Stimulated activated CD8-positive, alpha-beta memory T cell treated with anti-CD3 and anti-CD28 coated beads, Interleukin-2, amount 100 ng/mL, for 1 hour (primary cell): ENCODE measurements around the gene JADE2.

Experiments
- DNase-seq, 2 donors: peaks; one replicate each; pipeline ENCODE4 v3.0.0-alpha.2; 2020; ENCODE audit warnings: low read depth in 2 of 2

The JADE2 gene

DNA sequence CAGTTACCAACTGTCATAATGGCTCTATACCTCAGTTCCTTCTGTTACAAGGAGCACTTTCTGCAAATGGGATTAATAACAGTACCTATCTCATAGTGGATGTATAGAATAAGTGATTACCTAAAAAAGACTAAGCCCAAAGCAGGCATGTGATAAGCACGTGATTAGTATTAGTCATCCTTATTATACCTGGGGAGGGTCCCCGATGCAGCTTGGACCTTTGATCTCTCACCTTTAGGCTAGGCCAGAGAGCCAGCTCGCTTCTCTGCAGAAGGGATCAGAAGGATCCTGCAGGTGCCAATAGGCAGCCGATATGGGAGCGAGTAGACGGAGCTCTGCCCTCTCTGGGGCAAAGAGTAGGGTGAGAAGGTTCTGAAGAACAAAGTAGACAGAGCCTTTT lies 4.0 kb downstream of the JADE2 start:
- no peak for DNase-seq

DNA sequence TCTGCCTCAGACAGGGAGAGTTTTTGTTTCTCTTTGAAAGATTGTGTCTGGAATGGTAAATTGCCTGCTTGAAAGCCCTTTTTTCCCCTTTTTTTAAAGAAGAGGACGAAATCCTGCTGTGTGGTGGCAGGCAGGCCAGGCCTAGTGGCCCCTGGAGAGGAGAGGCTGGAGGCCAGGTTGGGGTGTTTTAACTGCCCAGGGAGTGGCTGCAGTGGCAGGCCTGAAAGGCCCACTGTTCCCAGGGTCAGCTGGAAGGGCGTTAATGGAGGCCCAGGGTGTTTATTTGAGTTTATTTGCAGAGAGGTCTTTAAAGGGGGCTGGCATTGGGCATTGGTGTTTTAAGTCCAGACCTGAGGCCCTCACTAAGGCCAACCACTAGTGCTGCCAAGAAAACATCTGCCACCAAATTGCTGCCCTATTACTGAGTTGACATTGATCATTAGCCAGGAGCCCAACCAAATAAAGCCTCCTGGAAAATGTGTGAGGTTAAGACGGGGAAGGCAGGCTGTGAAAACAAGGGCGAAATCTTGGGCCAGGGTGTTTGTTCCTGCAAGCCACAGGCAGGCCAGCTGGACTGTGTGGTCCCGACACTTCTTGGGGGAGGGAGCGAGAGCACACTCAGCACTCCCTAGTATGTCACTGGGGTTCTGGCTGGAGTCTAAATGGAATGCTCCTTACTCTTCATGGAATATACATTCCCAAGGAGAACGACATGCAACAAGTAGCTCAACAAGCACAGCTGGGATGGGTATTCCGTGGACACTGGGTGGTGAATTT lies 5.0 kb downstream of the JADE2 start:
- no peak for DNase-seq

- no peak for DNase-seq
Observed at GRCh38 chr5:134533115-134533815, 7.8 kb downstream of the JADE2 start.

GRCh38 chr5:134534058-134534725 lies 8.7 kb downstream of the JADE2 start:
- DNase-seq, result no peak

DNA sequence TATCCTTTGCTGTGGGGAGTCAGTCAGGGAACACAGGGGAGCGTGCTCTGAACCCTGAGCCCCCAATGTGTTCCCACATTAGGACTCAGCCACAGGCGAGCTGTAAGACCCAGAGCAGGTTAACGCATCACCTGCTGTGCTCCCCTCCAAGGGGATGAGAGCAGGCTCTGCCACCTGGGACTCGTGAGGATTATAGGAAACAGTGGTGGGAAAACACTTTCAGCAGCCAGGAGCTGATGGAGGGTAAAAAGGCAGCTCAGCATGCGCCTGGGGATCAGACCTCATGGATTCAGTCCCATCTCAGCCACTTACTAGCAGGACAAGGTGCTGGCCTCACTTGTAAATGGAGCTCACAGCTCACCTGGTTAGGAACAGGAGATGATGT lies 9.2 kb downstream of the JADE2 start:
- no peak for DNase-seq

DNA sequence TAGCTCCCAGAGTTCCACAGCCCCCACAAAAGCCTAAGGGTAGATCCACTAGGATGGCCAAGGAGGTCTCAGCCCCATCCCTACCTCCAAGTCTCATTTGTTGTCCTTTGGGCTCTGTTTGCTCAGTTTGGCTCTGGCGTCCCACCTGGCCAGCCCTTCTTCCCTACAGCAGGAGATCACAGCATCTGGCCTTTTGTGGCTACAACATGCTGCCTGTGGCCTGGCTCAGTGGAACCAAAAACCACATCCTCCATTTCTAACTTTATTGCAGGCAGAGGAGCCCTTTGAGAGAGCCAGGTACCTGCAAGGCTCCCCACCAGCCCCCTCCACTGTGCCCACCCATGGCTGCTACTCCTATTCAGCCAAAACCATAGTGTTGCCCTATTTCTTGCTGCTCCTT lies 11.4 kb downstream of the JADE2 start:
- no peak for DNase-seq

- no peak for DNase-seq
Observed at GRCh38 chr5:134537297-134537696, 11.8 kb downstream of the JADE2 start.

GRCh38 chr5:134538296-134538695 lies 12.8 kb downstream of the JADE2 start:
- no peak for DNase-seq

DNA sequence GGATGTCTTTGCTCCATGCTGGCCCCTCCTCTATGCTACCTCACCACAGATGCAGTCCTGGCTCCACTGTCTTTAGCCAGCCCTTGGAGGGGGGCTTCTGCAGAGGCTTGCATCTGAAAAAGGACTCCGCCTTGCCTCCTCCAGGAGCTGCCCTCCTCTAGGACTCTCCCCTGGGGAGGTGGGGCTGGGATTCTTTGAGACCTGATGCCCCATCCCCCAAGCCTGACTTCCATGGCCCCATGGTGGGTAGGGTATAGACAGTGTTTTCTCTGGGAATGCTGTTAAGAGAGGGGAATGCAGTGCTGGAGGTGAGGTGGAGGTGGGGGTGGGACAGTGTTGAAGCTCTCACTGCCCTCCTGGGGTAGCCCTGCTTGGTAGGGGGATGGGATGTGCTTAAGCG lies 14.3 kb downstream of the JADE2 start:
- no peak for DNase-seq

- no peak for DNase-seq
Observed at GRCh38 chr5:134540747-134541733, 15.6 kb downstream of the JADE2 start.

GRCh38 chr5:134541736-134542376 lies 16.4 kb downstream of the JADE2 start:
- DNase-seq, result no peak

DNA sequence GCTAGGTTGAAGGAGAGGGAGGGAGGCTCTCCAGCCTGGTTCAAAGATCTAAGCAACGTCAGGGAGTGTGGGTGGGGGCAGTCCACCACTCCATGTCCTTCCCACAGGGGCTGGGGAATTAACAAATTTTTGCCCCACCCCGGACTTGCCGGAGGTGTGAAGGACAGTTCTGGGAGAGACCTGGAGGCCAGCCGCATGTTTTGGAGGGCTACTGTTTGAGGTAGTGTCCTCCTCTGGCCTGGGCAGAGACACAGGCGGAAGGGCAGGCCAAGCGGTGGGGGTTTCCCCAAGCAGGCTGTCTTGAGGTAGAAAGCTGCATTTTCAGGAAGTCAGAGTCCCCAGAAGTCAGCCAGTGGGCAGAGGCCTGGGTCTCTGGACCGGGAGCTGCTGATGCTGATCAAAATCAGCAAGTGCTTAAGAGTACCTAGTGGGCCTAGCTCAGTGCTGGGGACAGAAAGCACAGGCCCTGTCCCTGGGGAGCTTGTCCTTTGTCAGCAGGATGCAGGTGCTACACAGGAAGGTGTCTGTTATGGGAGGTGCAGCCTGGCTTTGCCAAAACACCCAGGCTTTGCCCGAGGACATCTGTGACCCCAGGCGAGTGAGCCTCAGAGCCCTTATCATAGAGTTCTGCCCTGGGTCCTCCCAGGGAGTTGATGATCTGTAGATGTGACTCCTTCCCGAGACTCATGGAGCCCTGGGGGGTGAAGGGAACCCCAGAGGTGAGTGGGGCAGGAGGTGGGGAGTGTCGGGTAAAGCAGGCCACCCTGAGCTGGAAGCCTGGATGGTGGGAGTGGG lies 18.5 kb downstream of the JADE2 start:
- no peak for DNase-seq

DNA sequence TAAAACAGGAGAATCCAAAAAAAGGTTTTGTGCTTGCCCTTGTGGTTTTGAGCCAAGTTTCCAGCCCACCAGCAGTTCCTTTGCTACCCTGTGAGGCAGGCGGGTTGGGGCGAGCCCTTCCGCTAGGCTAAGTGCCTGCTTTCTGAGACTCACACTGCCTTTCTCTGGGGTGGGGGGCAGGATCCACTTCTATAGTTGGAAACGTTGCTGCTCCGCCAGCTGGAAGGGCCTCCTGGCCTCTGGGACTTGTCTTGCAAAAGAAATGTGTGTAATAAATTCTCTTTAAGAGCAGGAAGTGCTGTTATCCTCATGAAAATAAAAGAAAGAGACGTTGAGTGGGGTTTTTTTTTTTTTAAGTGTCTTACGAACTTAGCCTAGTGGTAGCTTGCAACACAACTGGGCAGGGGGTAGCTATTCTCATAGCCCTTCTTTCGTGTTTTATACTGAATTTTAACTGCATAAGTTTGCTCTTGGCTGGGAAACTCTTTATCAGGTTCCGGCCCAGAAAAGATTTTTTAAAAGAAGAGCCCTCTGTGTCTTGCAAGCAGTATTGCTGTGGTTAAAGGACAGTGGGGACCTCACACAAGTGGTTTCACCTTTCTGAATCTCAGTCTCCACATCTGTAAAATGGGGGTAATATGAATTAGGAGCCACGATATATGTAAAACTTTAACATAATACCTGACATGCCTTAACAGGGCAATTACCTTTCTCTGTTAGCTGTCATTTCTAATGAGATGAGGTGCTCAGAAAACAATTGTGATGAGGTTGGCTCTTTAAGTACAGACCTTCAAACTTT lies 19.8 kb downstream of the JADE2 start:
- DNase-seq, result no peak

- no peak for DNase-seq
Observed at GRCh38 chr5:134547066-134547465, 21.6 kb downstream of the JADE2 start.

DNA sequence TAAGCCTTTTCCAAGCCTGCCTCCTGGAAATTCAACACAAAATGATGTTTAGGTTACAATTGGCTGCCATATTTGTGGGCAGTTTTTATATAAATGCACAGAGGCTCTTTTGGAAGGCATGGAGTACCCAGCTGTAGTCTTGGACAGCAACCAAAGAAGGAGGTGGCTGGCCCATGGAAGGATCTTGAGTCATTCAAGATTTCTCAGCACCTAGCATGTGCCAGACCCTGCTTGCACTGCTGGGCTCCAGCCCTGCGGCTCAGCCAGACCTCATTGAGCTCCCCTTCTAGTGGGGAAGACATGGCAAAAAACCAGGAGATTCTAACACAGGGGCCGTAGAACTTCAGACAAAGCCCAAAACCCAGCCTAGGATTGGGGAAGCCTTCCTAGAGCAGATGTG lies 22.1 kb downstream of the JADE2 start:
- no peak for DNase-seq

- DNase-seq, result no peak
Observed at GRCh38 chr5:134547999-134548658, 22.7 kb downstream of the JADE2 start.

DNA sequence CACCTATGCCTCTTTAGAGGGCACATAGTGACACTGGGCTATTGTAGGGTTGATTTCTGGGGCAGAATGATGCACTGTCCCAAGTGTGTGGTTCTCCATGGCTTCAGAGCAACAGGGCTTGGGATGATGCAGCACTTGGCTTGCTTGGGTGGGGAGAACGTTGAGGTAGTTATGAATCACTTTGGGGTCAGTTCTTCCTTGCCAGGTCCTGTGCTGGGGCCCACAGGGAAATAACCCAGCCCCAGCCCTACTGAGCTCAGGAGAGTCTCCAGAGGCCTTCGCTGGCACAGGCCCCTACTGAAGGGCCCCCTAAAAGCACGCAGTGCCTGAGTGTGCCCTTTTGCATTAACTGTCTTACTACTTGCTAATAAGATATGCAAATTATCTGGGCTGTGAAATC lies 24.2 kb downstream of the JADE2 start:
- DNase-seq, result no peak

- DNase-seq, result no peak
Observed at GRCh38 chr5:134550271-134551214, 25.1 kb downstream of the JADE2 start.
